MM.1S (cell line): ENCODE data around the gene BZW2.

Experiments
- CTCF ChIP-seq: fragments of 300-600 bp; sonication (generic); IDR thresholded peaks from 2 replicates; pipeline ENCODE4 v1.5.1; 2016; ENCODE audit warnings: antibody characterized with exemption, low read length, mixed read lengths
- EZH2 ChIP-seq: fragments of 300-600 bp; sonication (generic); optimal IDR thresholded peaks from 2 replicates; pipeline ENCODE3; 2017; ENCODE audit warnings: low read depth, mild to moderate bottlenecking, antibody characterized with exemption, low read length, mixed read lengths

- TF ChIP-seq CTCF (no peak), EZH2 (no peak)
Observed at GRCh38 chr7:16718111-16718656, 72.2 kb downstream of the BZW2 start.
